GM19239 (cell line): ENCODE measurements around the gene THAP3.
"Not testable (repeated sequence)": the region's sequence is repeated elsewhere in the genome, so short reads cannot be mapped to it uniquely, and the experiment has no call there.

Experiments
- DNase-seq: peaks from one replicate; pipeline ENCODE4 v3.0.0; 2011; ENCODE audit warnings: low spot score; ENCODE audit not compliant: insufficient read length
- FAIRE-seq: peaks from 2 replicates; lab custom pipeline; 2011; peaks lifted over from hg19 to GRCh38; lab: Jason Lieb, UNC

THAP3 gene

GRCh38 chr1:6662468-6662867, 37.8 kb downstream of the THAP3 start:
- DNase-seq, FAIRE-seq: not testable (repeated sequence)

GRCh38 chr1:6666696-6667095, 42.0 kb downstream of the THAP3 start:
- no peak for DNase-seq
- no peak for FAIRE-seq

GRCh38 chr1:6667139-6667538, 42.5 kb downstream of the THAP3 start:
- no peak for FAIRE-seq

GRCh38 chr1:6668503-6668902, 43.8 kb downstream of the THAP3 start:
- no peak for FAIRE-seq
- no peak for DNase-seq

More at GRCh38 chr1:6667139-6667538, 42.5 kb downstream of the THAP3 start:
- no peak for DNase-seq

GRCh38 chr1:6672558-6672957, 47.9 kb downstream of the THAP3 start:
- FAIRE-seq (no peak), DNase-seq (no peak)

GRCh38 chr1:6673816-6674398, 49.2 kb downstream of the THAP3 start:
- DNase-seq, result no peak
- no peak for FAIRE-seq

- FAIRE-seq (no peak), DNase-seq (no peak)
These were observed 50.1 kb downstream of the THAP3 start for GRCh38 chr1:6674771-6675170.

- DNase-seq (no peak), FAIRE-seq (no peak)
These were observed 51.3 kb downstream of the THAP3 start for GRCh38 chr1:6675941-6676340.
